K562 (cell line): ENCODE data around the gene AFDN. TPM values are rescaled to one million over a fixed set of nuclear protein-coding genes. Genes with fewer than 3 reads are reported as not detected.
A peak's percentile ranks its signal among the peaks of the same experiment; 100 is the strongest.

Experiments used
- CBFA2T2 ChIP-seq: fragments of 450-650 bp; conservative IDR thresholded peaks from 2 replicates; pipeline ENCODE4 v1.6.1; 2017; ENCODE audit warnings: mild to moderate bottlenecking
- CGGBP1 ChIP-seq: fragments of 250-450 bp; sonication (Bioruptor Pico); IDR thresholded peaks from 2 replicates; pipeline ENCODE4 v1.9.0; 2021; ENCODE audit warnings: mild to moderate bottlenecking
- CREB3 ChIP-seq: fragments of 450-650 bp; conservative IDR thresholded peaks from 2 replicates; pipeline ENCODE4 v1.6.1; 2016; ENCODE audit warnings: missing genetic modification characterization, low read depth, mild to moderate bottlenecking, missing compliant biosample characterization, moderate library complexity
- EP300 ChIP-seq: IDR thresholded peaks from 2 replicates; pipeline ENCODE4 v1.6.1; 2012; ENCODE audit warnings: low read length, improper control_type of control experiment
- HNRNPK ChIP-seq: fragments of 200-400 bp; formaldehyde crosslinking; IDR thresholded peaks from one replicate; pipeline ENCODE4 v1.6.1; 2018; ENCODE audit warnings: mild to moderate bottlenecking, low read depth, low read length; ENCODE audit not compliant: poor library complexity, severe bottlenecking
- KAT8 ChIP-seq: fragments of 450-650 bp; IDR thresholded peaks from 2 replicates; pipeline ENCODE4 v1.6.1; 2016; ENCODE audit warnings: low read depth, mild to moderate bottlenecking
- LARP7 ChIP-seq: fragments of 450-650 bp; IDR thresholded peaks from 2 replicates; pipeline ENCODE4 v1.6.1; 2016
- MAFF ChIP-seq: IDR thresholded peaks from 2 replicates; pipeline ENCODE4 v1.6.1; 2012; ENCODE audit warnings: low read length, improper control_type of control experiment
- MAZ ChIP-seq, 2 experiments: fragments of 450-650 bp in 1 of 2; sonication (generic) in 1 of 2; formaldehyde crosslinking; IDR thresholded peaks in 1 of 2; conservative IDR thresholded peaks in 1 of 2; 2 replicates each; pipeline versions ENCODE4 v1.4.0 to v1.5.0; 2020; ENCODE audit warnings: mild to moderate bottlenecking in 1 of 2, missing genetic modification reagents in 1 of 2
- MED1 ChIP-seq: sonication (generic); formaldehyde crosslinking; IDR thresholded peaks from 2 replicates; pipeline ENCODE4 v1.8.1; 2023; ENCODE audit warnings: missing genetic modification reagents, borderline replicate concordance
- MYBL2 ChIP-seq, 2 experiments: fragments of 450-650 bp in 1 of 2; sonication (generic) in 1 of 2; formaldehyde crosslinking in 1 of 2; IDR thresholded peaks; 2 replicates each; pipeline versions ENCODE4 v1.6.1 to v1.8.1; 2017 to 2022; ENCODE audit warnings: borderline replicate concordance in 1 of 2, inconsistent platforms in 1 of 2, low read depth in 1 of 2, mild to moderate bottlenecking in 1 of 2, missing genetic modification reagents in 1 of 2, moderate library complexity in 1 of 2
- PHB ChIP-seq: fragments of 250-450 bp; sonication (Bioruptor Pico); IDR thresholded peaks from 2 replicates; pipeline ENCODE4 v1.5.0; 2021
- POLR2A ChIP-seq: fragments of 450-650 bp; conservative IDR thresholded peaks from 2 replicates; pipeline ENCODE4 v1.6.1; 2016
- RFX1 ChIP-seq: fragments of 450-650 bp; IDR thresholded peaks from 2 replicates; pipeline ENCODE4 v1.6.1; 2016; ENCODE audit warnings: mild to moderate bottlenecking, moderate library complexity
- TRIM28 ChIP-seq: fragments of 450-650 bp; IDR thresholded peaks from 2 replicates; pipeline ENCODE4 v1.6.1; 2017
- U2AF2 ChIP-seq: fragments of 200-400 bp; formaldehyde crosslinking; optimal IDR thresholded peaks from 2 replicates; pipeline ENCODE3; 2017; ENCODE audit warnings: low read depth, mild to moderate bottlenecking, low read length
- ZBTB33 ChIP-seq: sonication (generic); formaldehyde crosslinking; IDR thresholded peaks from 2 replicates; pipeline ENCODE4 v1.8.1; 2023; ENCODE audit warnings: mild to moderate bottlenecking, missing genetic modification reagents
- ZFP1 ChIP-seq: fragments of 450-650 bp; formaldehyde crosslinking; IDR thresholded peaks from 2 replicates; pipeline ENCODE4 v1.4.0; 2020; ENCODE audit warnings: mild to moderate bottlenecking, mixed read lengths
- ZNF398 ChIP-seq: fragments of 250-450 bp; sonication (Bioruptor Pico); IDR thresholded peaks from 2 replicates; pipeline ENCODE4 v1.8.0; 2021; ENCODE audit warnings: moderate library complexity, mild to moderate bottlenecking, inconsistent platforms
- ZNF444 ChIP-seq: fragments of 250-450 bp; sonication (Bioruptor Pico); IDR thresholded peaks from 2 replicates; pipeline ENCODE4 v1.4.0; 2020; ENCODE audit warnings: mild to moderate bottlenecking, moderate library complexity
- polyA plus RNA-seq, 8 experiments: library from polyadenylated mRNA; depleted of rRNA in 4 of 8; stranded (reverse) in 5 of 8; unstranded in 3 of 8; fragments of >200 nt; fragmentation: Nextera tagmentation in 2 of 8; fragmentation: Illumina TruSeq in 1 of 8; extraction: Ambion mirVana in 2 of 8; extraction: Trizol in 1 of 8; gene quantifications; 2 replicates each; pipeline versions ENCODE4 v1.2.1 to v1.2.3, GENCODE V29; 2011 to 2014; ENCODE audit warnings: inconsistent platforms in 1 of 8, missing spikeins in 1 of 8
- total RNA-seq, 7 experiments: library from RNA; depleted of rRNA in 6 of 7; stranded (reverse); fragments of >200 nt in 6 of 7; fragmentation: Illumina TruSeq in 2 of 7; extraction: Trizol in 2 of 7; gene quantifications; 2 replicates each; pipeline versions ENCODE4 v1.2.1 to v1.2.3, GENCODE V29; 2011 to 2021; ENCODE audit warnings: low replicate concordance in 1 of 7
- TF ChIP-seq, protein P1 (sequence below): IDR thresholded peaks from 2 replicates; pipeline ENCODE4 v1.6.1; 2016; ENCODE audit warnings: missing genetic modification characterization, missing compliant biosample characterization
- TF ChIP-seq, protein P2 (sequence below): fragments of 450-650 bp; formaldehyde crosslinking; IDR thresholded peaks from 2 replicates; pipeline ENCODE4 v1.4.0; 2020; ENCODE audit warnings: mild to moderate bottlenecking

The AFDN gene
- total and polyA plus RNA-seq, 9 of the 15 experiments (the other 6 are each of a cell fraction or from before 2014, with no cell fraction given), result 7.2 to 129 (median 105) TPM

DNA sequence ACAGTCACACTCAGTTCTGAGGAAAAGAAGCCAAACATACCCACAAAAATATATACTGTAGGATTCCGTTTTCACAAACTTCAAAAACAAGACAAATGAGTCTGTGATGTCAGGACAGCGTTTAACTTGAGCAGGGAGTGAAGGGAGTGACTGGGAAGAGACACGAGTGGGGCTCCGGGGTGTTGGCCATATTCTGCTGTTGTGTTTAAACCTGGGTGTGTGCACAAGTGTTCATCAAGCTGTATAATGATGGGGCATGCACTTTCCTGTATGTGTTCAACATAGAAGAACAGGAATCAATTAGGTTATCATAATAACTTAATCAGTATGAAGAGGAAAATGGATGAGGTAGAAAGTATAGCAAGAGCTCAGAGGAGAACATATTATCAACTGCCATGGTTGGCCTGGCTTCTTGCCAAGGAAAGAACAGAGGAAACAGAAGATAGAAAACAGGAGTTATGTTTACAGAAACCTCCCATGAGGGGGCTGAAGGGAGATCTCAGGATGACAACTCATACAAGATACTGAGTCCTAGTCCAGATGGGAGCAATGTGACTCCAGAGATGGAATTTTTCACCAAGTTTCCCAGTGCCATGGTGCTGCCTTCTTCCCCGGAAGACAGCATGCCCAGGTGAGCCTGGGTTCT is 15.1 kb upstream of the AFDN start (continued):
- TF ChIP-seq MYBL2 (IDR thresholded peaks at IDR 0.05; ENCODE audit: low read depth), result no peak; the same call in 1 of the 2 replicates
- no peak for TF ChIP-seq MYBL2 (CRISPR knock-in tag; IDR thresholded peaks at IDR 0.05; ENCODE audit: borderline replicate concordance)
- no peak for TF ChIP-seq ZNF444 (CRISPR knock-in tag)
- no peak for TF ChIP-seq ZBTB33 (CRISPR knock-in tag)
- peak; percentile 55; the same call in 1 of the 2 replicates for TF ChIP-seq EP300
- no peak for TF ChIP-seq MED1 (CRISPR knock-in tag)
- no peak for TF ChIP-seq RFX1
- TF ChIP-seq ZNF398 (CRISPR knock-in tag), result no peak
- no peak for TF ChIP-seq MAFF
- no peak for TF ChIP-seq CREB3
- TF ChIP-seq POLR2A, result no peak
- TF ChIP-seq LARP7, result no peak
- TF ChIP-seq TRIM28, result no peak
- TF ChIP-seq KAT8, result no peak
- no peak for TF ChIP-seq HNRNPK
- no peak for TF ChIP-seq CBFA2T2
- TF ChIP-seq, protein P1, sequence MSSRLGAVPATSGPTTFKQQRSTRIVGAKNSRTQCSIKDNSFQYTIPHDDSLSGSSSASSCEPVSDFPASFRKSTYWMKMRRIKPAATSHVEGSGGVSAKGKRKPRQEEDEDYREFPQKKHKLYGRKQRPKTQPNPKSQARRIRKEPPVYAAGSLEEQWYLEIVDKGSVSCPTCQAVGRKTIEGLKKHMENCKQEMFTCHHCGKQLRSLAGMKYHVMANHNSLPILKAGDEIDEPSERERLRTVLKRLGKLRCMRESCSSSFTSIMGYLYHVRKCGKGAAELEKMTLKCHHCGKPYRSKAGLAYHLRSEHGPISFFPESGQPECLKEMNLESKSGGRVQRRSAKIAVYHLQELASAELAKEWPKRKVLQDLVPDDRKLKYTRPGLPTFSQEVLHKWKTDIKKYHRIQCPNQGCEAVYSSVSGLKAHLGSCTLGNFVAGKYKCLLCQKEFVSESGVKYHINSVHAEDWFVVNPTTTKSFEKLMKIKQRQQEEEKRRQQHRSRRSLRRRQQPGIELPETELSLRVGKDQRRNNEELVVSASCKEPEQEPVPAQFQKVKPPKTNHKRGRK, result no peak
- no peak for TF ChIP-seq ZFP1
- no peak for TF ChIP-seq CGGBP1 (CRISPR knock-in tag)
- TF ChIP-seq, protein P2, sequence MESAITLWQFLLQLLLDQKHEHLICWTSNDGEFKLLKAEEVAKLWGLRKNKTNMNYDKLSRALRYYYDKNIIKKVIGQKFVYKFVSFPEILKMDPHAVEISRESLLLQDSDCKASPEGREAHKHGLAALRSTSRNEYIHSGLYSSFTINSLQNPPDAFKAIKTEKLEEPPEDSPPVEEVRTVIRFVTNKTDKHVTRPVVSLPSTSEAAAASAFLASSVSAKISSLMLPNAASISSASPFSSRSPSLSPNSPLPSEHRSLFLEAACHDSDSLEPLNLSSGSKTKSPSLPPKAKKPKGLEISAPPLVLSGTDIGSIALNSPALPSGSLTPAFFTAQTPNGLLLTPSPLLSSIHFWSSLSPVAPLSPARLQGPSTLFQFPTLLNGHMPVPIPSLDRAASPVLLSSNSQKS (CRISPR knock-in tag), result no peak
- 0 out of 4 replicates have a peak, but pooled peaks of 1 of the 2 experiments have one; percentile 9 for TF ChIP-seq MAZ (CRISPR knock-in tag; conservative IDR thresholded peaks at IDR 0.05 in 1 of 2, IDR thresholded peaks at IDR 0.05 in 1 of 2)
- TF ChIP-seq PHB (CRISPR knock-in tag), result no peak
- no peak for TF ChIP-seq U2AF2
